GM12878 (cell line): ENCODE results near the gene ATIC. TPM values are rescaled to one million over a fixed set of nuclear protein-coding genes. Genes with fewer than 3 reads are reported as not detected.

Experiments used
- ATAC-seq: fragments of 200-7000 bp; cut with Tn5 transposase; 3 replicates; pipeline ENCODE4 v1.9.1; 2020; ENCODE audit warnings: mild to moderate bottlenecking, moderate library complexity
- BruUV-seq: library from RNA; stranded (reverse); fragments of 400-500 nt; replicated peaks from 2 replicates; lab custom pipeline; 2021; lab: Mats Ljungman, UMichigan
- CTCF ChIA-PET: fragments of 300-600 bp; sonication (Branson Sonifier 250); formaldehyde crosslinking; extraction: SDS; loops from one replicate; lab custom pipeline; 2021; ENCODE audit warnings: inconsistent platforms; lab: Yijun Ruan, JAX
- POLR2A ChIA-PET: fragments of 350-600 bp; formaldehyde crosslinking; extraction: SDS; loops from one replicate; lab custom pipeline; 2021; ENCODE audit warnings: inconsistent platforms; lab: Charles Lee
- RAD21 ChIA-PET: fragments of 300-600 bp; sonication (Branson Sonifier 250); formaldehyde crosslinking; loops from one replicate; lab custom pipeline; 2023; ENCODE audit warnings: antibody characterized with exemption; ENCODE audit not compliant: unreplicated experiment; lab: Charles Lee
- SMC1A ChIA-PET: fragments of 300-600 bp; sonication (Branson Sonifier 250); formaldehyde crosslinking; loops from one replicate; lab custom pipeline; 2023; ENCODE audit not compliant: unreplicated experiment, uncharacterized antibody; lab: Charles Lee
- DNase-seq: peaks from one replicate; pipeline ENCODE4 v3.0.0-alpha.2; 2011; ENCODE audit warnings: low read depth, low spot score
- FAIRE-seq: peaks from 3 replicates; lab custom pipeline; 2011; peaks lifted over from hg19 to GRCh38; lab: Jason Lieb, UNC
- H2AFZ ChIP-seq: 2 replicates; pipeline ENCODE4 v1.6.0; 2011; ENCODE audit warnings: low read depth, low read length, control low read depth; ENCODE audit not compliant: control insufficient read depth
- H3K27ac ChIP-seq: 2 replicates; pipeline ENCODE4 v1.5.1; 2011; ENCODE audit warnings: control low read depth; ENCODE audit not compliant: control insufficient read depth, insufficient read depth
- H3K27me3 ChIP-seq, 2 experiments: replicated peaks in 1 of 2; 2 replicates each; pipeline versions ENCODE4 v1.6.0 to v1.6.1; 2011; ENCODE audit warnings: low read length in 1 of 2; ENCODE audit not compliant: control insufficient read depth in 2 of 2, insufficient read depth in 2 of 2
- H3K36me3 ChIP-seq, 2 experiments: 2 replicates each; pipeline ENCODE4 v1.5.1; 2011; ENCODE audit warnings: low read length in 1 of 2; ENCODE audit not compliant: control insufficient read depth in 2 of 2, insufficient read depth in 2 of 2
- H3K4me1 ChIP-seq: 2 replicates; pipeline ENCODE4 v1.6.1; 2011; ENCODE audit warnings: mild to moderate bottlenecking, low read length, moderate library complexity, mixed read lengths; ENCODE audit not compliant: control insufficient read depth, insufficient read depth
- H3K4me2 ChIP-seq: 2 replicates; pipeline ENCODE4 v1.6.0; 2011; ENCODE audit warnings: control low read depth; ENCODE audit not compliant: control insufficient read depth, insufficient read depth
- H3K4me3 ChIP-seq: fragments of 200-600 bp; sonication (generic); 2 replicates; pipeline ENCODE4 v1.5.1; 2016
- H3K79me2 ChIP-seq: 2 replicates; pipeline ENCODE4 v1.6.0; 2011; ENCODE audit warnings: low read length; ENCODE audit not compliant: control insufficient read depth, insufficient read depth
- H3K9ac ChIP-seq: 2 replicates; pipeline ENCODE4 v1.8.0; 2011; ENCODE audit warnings: low read length, control low read depth, mixed read lengths; ENCODE audit not compliant: control insufficient read depth, insufficient read depth
- H3K9me3 ChIP-seq: replicated peaks from 3 replicates; pipeline ENCODE4 v1.5.1; 2011; ENCODE audit warnings: mild to moderate bottlenecking, low read length; ENCODE audit not compliant: control insufficient read depth, insufficient read depth
- H4K20me1 ChIP-seq: 2 replicates; pipeline ENCODE4 v1.6.0; 2011; ENCODE audit not compliant: control insufficient read depth, insufficient read depth
- BACH1 ChIP-seq: fragments of 450-650 bp; IDR thresholded peaks from 2 replicates; pipeline ENCODE4 v1.6.1; 2017; ENCODE audit warnings: mild to moderate bottlenecking, borderline replicate concordance
- CEBPB ChIP-seq, 2 experiments: fragments of 150-350 bp in 1 of 2; IDR thresholded peaks; 2 replicates each; pipeline ENCODE4 v1.6.1; 2012 to 2014; ENCODE audit warnings: low read depth in 2 of 2, low read length in 2 of 2, borderline replicate concordance in 1 of 2, inconsistent platforms in 1 of 2
- IKZF1 ChIP-seq: fragments of 450-650 bp; conservative IDR thresholded peaks from 2 replicates; pipeline ENCODE4 v1.6.1; 2017; ENCODE audit warnings: antibody characterized with exemption, mild to moderate bottlenecking
- PRDM15 ChIP-seq: fragments of 450-650 bp; formaldehyde crosslinking; IDR thresholded peaks from 2 replicates; pipeline ENCODE4 v1.4.0; 2020; ENCODE audit warnings: mild to moderate bottlenecking, moderate library complexity
- SRF ChIP-seq, 2 experiments: IDR thresholded peaks; 2 replicates each; pipeline ENCODE4 v1.6.1; 2011; ENCODE audit warnings: low read depth in 2 of 2, low read length in 2 of 2, mild to moderate bottlenecking in 1 of 2, moderate library complexity in 1 of 2
- TARDBP ChIP-seq: IDR thresholded peaks from 2 replicates; pipeline ENCODE4 v1.6.1; 2016; ENCODE audit warnings: borderline replicate concordance
- TCF3 ChIP-seq: IDR thresholded peaks from 2 replicates; pipeline ENCODE4 v1.6.1; 2012; ENCODE audit warnings: low read depth, mild to moderate bottlenecking, low read length, borderline replicate concordance; ENCODE audit not compliant: insufficient read depth
- WRNIP1 ChIP-seq: IDR thresholded peaks from 2 replicates; pipeline ENCODE4 v1.6.1; 2011; ENCODE audit warnings: low read depth, low read length, improper control_type of control experiment, borderline replicate concordance
- WGBS: methylation state at CpG from one replicate; pipeline ENCODE4 v1.1.6; 2016; ENCODE audit warnings: low lambda C conversion rate; ENCODE audit not compliant: insufficient replicate concordance, insufficient coverage; ENCODE audit errors: missing lambda C conversion rate; 5-methylcytosine and 5-hydroxymethylcytosine counted together
- in situ Hi-C: fragments of 300-500 bp; cut with MboI; formaldehyde crosslinking; loops from 9 replicates; pipeline ENCODE4 v1.14.3; 2018; ENCODE audit warnings: mixed read lengths
- intact Hi-C: fragments of 100-400 bp; cut with micrococcal nuclease; formaldehyde crosslinking; loops from one replicate; pipeline ENCODE4 v1.14.2; 2022; ENCODE audit not compliant: unreplicated experiment
- polyA plus RNA-seq, 11 experiments: library from polyadenylated mRNA; depleted of rRNA in 4 of 11; unstranded in 6 of 11; stranded (reverse) in 5 of 11; fragments of >200 nt; fragmentation: Nextera tagmentation in 4 of 11; fragmentation: Illumina TruSeq in 1 of 11; extraction: Ambion mirVana in 4 of 11; extraction: Trizol in 1 of 11; gene quantifications; 1 replicate in 1 of 11; 2 replicates in 10 of 11; pipeline versions ENCODE4 v1.2.1 to v1.2.3, GENCODE V29; 2011 to 2016; ENCODE audit warnings: inconsistent platforms in 2 of 11, missing spikeins in 2 of 11, low read depth in 1 of 11
- total RNA-seq, 4 experiments: library from RNA; depleted of rRNA in 3 of 4; stranded (reverse); fragments of >200 nt in 3 of 4; fragmentation: Illumina TruSeq in 1 of 4; extraction: Trizol in 1 of 4; gene quantifications; 2 replicates each; pipeline versions ENCODE4 v1.2.1 to v1.2.3, GENCODE V29; 2013 to 2021
- TF ChIP-seq, protein P1 (sequence below): IDR thresholded peaks from 2 replicates; pipeline ENCODE4 v1.6.1; 2012; ENCODE audit warnings: low read depth, low read length, improper control_type of control experiment

The ATIC gene
- total and polyA plus RNA-seq, 10 of the 15 experiments (the other 5 are each of a cell fraction or from before 2014, with no cell fraction given): 45.1 to 518 (median 306) TPM

GRCh38 chr2:215375467-215375830 is 63.6 kb downstream of the ATIC start:
- no peak overlapping the region for H3K27ac ChIP-seq
- in situ Hi-C loops: no loop called here
- no peak for FAIRE-seq
- intact Hi-C loops: no loop called here
- no peak for DNase-seq
- TF ChIP-seq CEBPB (IDR thresholded peaks at IDR 0.05; ENCODE audit: borderline replicate concordance in 1 of 2, low read depth in 2 of 2, low read length in 2 of 2): no peak
- TF ChIP-seq WRNIP1: no peak
- TF ChIP-seq TCF3: no peak
- TF ChIP-seq, protein P1, sequence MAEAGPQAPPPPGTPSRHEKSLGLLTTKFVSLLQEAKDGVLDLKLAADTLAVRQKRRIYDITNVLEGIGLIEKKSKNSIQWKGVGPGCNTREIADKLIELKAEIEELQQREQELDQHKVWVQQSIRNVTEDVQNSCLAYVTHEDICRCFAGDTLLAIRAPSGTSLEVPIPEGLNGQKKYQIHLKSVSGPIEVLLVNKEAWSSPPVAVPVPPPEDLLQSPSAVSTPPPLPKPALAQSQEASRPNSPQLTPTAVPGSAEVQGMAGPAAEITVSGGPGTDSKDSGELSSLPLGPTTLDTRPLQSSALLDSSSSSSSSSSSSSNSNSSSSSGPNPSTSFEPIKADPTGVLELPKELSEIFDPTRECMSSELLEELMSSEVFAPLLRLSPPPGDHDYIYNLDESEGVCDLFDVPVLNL: no peak
- no peak for TF ChIP-seq TARDBP
- no peak for TF ChIP-seq BACH1
- no peak for TF ChIP-seq IKZF1
- no peak for TF ChIP-seq PRDM15 (CRISPR knock-in tag)
- no peak for TF ChIP-seq SRF (IDR thresholded peaks at IDR 0.05; ENCODE audit: low read depth in 2 of 2, low read length in 2 of 2)
- TF ChIP-seq, all 136 proteins: peak for 0
- Histone ChIP-seq H3K36me3 (no peaks in the 10 kb centered on the region; a peak in 1 of 4 replicates), H3K4me1 (no peaks in the 10 kb centered on the region), H3K9ac (no peak overlapping the region), H3K79me2 (no peaks in the 10 kb centered on the region), H4K20me1 (no peaks in the 10 kb centered on the region), H3K27me3 (no peaks in the 10 kb centered on the region), H2AFZ (no peak overlapping the region), H3K4me3 (no peak overlapping the region), H3K4me2 (no peak overlapping the region), H3K9me3 (no peaks in the 10 kb centered on the region; the same call in 1 of the 3 replicates)
- ChIA-PET SMC1A (no interaction called here), CTCF (no interaction called here), POLR2A (no interaction called here), RAD21 (no interaction called here)
- BruUV-seq: no TSS peak
- ATAC-seq: no peak
- WGBS: 97% methylated on average over 6 of the region's 6 CpGs
